ENCODE measurements around the gene GPR152.

GRCh38 chr11:67431346-67432249 is 20.9 kb downstream of the GPR152 start:
- no peak for TF ChIP-seq POLR2AphosphoS5 (IDR thresholded peaks at IDR 0.05)
- TF ChIP-seq CTCF (IDR thresholded peaks at IDR 0.05) = no peak
- no peak for TF ChIP-seq POLR2A (IDR thresholded peaks at IDR 0.05)

Measured in sigmoid colon (tissue), 4 donors.